ENCODE results near the gene STARD9.
A peak's percentile ranks its signal among the peaks of the same experiment; 100 is the strongest.

STARD9 gene

DNA sequence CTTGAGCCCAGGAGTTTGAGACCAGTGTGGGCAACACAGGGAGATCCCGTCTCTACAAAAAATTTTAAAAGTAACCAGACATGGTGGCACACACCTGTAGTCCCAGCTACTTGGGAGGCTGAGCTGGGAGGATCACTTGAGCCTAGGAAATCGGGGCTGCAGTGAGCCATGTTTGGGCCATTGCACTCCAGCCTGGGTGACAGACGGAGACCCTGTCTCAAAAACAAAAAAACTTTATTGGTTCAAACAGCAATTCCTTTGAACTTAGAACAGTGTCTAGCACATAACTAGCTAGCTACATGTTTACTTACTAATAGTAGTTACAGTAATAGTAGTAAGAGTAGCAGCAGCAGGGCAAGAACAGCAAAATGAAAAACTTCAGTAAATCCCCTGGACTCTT is 16.7 kb upstream of the STARD9 start:
- Histone ChIP-seq H3K27ac (no peak overlapping the region), H3K4me1 (no peaks in the 10 kb centered on the region), H3K36me3 (peaks cover 90% of the 10 kb centered on the region), H3K27me3 (no peaks in the 10 kb centered on the region), H3K9me3 (no peaks in the 10 kb centered on the region; the same call in 1 of the 2 replicates), H3K4me2 (no peak overlapping the region), H3K9ac (no peak overlapping the region), H4K20me1 (peaks cover 30% of the 10 kb centered on the region), H3K4me3 (no peak overlapping the region)
- TF ChIP-seq Cebpa-rat (IDR thresholded peaks at IDR 0.05) = no peak

DNA sequence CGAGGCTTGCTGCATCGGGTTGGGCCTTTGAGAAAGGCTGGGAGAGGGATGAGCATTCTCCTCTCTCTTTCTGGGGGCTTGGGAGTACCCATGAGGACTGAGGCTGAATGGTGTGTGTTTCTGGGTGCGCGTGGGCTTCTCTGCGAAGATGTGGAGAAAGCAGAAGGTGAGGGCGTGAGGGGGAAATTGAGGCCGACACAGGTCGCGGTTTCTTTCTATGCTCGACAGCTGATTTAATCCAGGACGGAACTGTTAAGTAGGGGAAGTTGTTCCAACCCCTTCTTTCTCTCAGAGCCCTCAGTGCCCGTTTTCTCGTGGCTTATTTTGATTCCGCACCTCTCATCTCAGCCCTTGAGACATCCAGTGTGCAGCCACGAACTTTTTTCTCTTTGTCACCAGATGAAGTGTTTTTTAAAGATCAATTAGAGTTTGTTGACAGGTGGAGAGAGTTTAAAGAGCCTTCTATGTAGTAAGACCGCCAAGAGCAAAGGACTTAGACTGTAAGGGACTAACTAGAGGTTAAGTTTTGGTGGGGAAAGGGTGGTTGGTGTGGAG is 711 bp downstream of the STARD9 start:
- no peaks in the 10 kb centered on the region for H3K27me3 ChIP-seq
- H3K4me2 ChIP-seq = peak overlapping the region; percentile 94
- peak overlapping the region; percentile 75 for H3K27ac ChIP-seq
- peak overlapping the region; percentile 85 for H3K9ac ChIP-seq
- H3K4me3 ChIP-seq = peak overlapping the region; percentile 88
- no peaks in the 10 kb centered on the region for H3K36me3 ChIP-seq
- H3K9me3 ChIP-seq = no peaks in the 10 kb centered on the region
- peaks cover 18% of the 10 kb centered on the region; the same call in 1 of the 2 replicates for H4K20me1 ChIP-seq
- TF ChIP-seq Cebpa-rat (IDR thresholded peaks at IDR 0.05) = no peak
- H3K4me1 ChIP-seq = peaks cover 57% of the 10 kb centered on the region

DNA sequence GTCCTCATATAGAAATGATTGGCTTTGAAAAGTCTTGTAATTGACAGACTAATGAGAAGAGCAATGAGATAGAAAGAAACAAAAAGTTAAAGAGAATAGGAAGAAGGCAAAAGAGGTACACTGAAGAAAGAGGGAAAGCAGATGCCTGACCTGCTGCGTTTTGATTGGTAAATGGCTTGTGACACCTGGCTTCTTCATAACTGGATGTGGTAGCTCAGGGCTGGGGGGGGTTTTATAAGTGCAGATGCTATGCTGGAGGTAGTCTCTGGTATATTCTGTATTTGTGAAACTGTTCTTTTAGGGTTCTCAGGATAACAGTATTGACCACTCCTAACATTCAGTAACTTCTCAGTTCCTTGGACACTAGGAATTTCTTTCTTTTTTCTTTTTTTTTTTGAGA is 1.4 kb downstream of the STARD9 start:
- Histone ChIP-seq H4K20me1 (peaks cover 18% of the 10 kb centered on the region; the same call in 1 of the 2 replicates), H3K9ac (peak overlapping the region; percentile 85), H3K4me1 (peaks cover 61% of the 10 kb centered on the region), H3K27ac (no peak overlapping the region), H3K36me3 (no peaks in the 10 kb centered on the region), H3K9me3 (no peaks in the 10 kb centered on the region), H3K4me2 (peak overlapping the region; percentile 94), H3K27me3 (no peaks in the 10 kb centered on the region), H3K4me3 (peak overlapping the region; percentile 88)
- no peak for TF ChIP-seq Cebpa-rat (IDR thresholded peaks at IDR 0.05)

DNA sequence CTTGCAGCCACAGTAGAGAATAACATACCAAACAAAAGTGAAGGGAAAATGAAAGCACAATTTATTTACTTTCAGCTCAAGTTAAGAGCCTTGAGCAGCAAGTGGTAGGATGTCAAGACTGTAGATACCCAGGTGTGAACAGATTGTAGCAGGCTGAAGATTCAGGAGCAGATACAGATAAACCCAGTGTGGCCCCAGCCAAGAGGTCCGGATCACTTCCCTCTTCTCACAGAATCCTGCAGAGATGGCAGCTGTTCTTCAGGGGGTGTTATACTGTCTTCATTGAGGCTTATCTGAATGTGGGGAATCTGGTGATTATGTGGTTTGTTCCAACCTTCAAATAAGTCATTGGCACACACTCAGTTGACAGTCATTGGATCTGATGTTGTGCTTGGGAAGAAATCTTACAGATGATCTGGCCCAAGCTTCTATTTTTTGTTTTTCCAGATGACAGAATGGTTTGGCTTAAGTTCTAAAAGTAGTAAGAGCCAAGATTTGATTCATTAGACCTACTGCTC is 2.2 kb downstream of the STARD9 start:
- no peak for TF ChIP-seq Cebpa-rat (IDR thresholded peaks at IDR 0.05)
- Histone ChIP-seq H3K4me2 (peak overlapping the region; percentile 94), H4K20me1 (peaks cover 18% of the 10 kb centered on the region; the same call in 1 of the 2 replicates), H3K4me3 (no peak overlapping the region), H3K9me3 (no peaks in the 10 kb centered on the region), H3K9ac (no peak overlapping the region), H3K27me3 (no peaks in the 10 kb centered on the region), H3K27ac (no peak overlapping the region), H3K4me1 (peaks cover 69% of the 10 kb centered on the region), H3K36me3 (no peaks in the 10 kb centered on the region)

DNA sequence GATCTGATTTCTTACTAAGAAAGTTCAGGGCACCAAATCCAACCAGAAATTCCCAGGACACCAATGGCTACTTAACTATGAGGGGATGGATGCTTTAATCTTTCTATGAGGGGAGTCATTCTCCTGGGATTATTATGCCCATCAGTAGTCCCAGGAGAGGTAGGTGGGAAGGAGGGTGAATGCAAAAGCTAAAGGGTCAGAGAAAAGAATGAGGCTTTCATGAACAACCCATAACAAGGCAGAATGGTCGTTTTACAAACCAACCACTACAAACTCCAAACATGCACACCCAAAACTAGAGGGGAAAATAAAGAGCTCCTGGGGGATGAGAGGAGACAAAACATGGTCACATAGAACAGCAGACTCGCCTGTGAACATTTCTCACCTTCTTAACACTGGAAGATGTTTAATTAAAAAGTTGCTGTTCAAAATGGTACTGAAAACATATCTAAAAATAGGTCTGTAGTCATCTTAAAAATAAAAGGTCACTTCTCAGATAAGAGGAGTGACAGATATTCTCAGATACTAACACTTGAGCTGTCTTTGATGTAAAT is 3.7 kb downstream of the STARD9 start:
- H3K27ac ChIP-seq = no peak overlapping the region
- no peaks in the 10 kb centered on the region for H3K9me3 ChIP-seq
- no peaks in the 10 kb centered on the region for H3K27me3 ChIP-seq
- H3K36me3 ChIP-seq = no peaks in the 10 kb centered on the region
- TF ChIP-seq Cebpa-rat (IDR thresholded peaks at IDR 0.05) = no peak
- 0 out of 2 replicates have a peak overlapping the region, but pooled peaks have one; percentile 3 for H3K4me2 ChIP-seq
- H3K9ac ChIP-seq = no peak overlapping the region
- H4K20me1 ChIP-seq = peaks cover 18% of the 10 kb centered on the region; the same call in 1 of the 2 replicates
- peaks cover 84% of the 10 kb centered on the region for H3K4me1 ChIP-seq
- no peak overlapping the region for H3K4me3 ChIP-seq

DNA sequence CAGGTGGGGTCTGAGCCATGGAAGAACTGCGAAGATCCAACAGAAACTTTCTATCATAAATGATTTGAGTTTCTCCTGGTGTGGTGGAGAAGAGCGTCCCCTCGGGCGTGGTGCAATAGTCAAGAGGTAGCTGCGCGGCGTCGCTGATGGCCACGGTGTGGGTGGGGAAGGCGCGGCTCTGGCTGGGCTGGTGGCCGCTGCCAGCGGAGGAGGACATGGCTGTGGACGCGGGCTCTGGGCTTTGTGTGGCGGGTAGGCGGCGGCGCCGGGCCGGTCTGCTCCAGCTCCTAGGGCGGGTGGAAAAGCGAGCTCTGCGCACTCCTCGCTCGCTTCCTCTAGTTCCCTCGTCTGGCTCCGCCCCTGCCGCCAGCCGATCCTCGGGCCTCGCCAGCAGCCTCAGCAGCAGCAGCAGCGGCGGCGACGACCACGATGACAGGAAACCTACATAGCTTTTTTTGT is 5.9 kb downstream of the STARD9 start:
- Histone ChIP-seq H3K27ac (0 out of 2 replicates have a peak overlapping the region, but pooled peaks have one; percentile 10), H3K9ac (peak overlapping the region; percentile 63)

DNA sequence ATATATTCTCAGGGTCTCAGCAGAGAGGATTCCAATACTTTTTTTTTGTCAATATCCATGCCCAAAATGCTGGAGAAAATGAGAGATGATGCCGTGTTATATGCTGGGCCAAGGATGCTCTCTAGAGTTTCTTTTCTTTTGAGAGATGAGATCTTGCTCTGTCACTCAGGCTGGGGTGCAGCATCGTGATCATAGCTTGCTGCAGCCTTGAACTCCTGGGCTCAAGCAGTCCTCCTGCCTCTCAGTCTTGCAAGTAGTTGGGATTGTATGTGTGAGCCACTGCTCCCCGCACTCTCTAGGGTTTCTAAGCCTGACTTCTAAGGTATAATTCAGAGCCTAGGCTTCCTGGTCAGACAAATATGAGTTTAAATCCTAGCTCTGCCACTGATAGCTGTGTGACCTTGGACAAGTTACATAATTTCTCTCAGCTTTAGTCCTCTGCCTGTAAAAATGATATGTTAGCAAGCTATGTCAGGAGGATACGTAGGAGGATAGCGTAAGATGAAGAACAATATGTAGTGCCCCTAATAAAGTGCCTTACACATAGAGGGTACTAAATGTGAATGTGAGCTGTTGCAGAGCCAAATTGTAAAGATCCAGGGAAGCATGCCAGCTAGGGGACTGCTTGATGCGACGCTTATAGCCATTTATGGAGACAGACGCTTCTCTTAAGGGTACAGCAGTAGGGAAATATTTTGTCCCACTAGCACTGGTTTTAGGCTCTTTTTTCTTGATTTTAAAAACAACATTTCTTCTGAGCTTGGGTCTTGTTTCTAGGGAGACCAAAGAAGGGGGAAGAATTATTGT is 7.4 kb downstream of the STARD9 start:
- Histone ChIP-seq H3K36me3 (peaks cover 18% of the 10 kb centered on the region), H3K4me2 (peak overlapping the region; percentile 81; the same call in 1 of the 2 replicates), H3K4me1 (peaks cover 65% of the 10 kb centered on the region), H4K20me1 (peaks cover 14% of the 10 kb centered on the region; the same call in 1 of the 2 replicates), H3K4me3 (no peak overlapping the region), H3K27me3 (no peaks in the 10 kb centered on the region), H3K27ac (no peak overlapping the region), H3K9me3 (no peaks in the 10 kb centered on the region), H3K9ac (no peak overlapping the region)
- no peak for TF ChIP-seq Cebpa-rat (IDR thresholded peaks at IDR 0.05)

More for the DNA sequence above, 5.9 kb downstream of the STARD9 start:
- no peak for TF ChIP-seq Cebpa-rat (IDR thresholded peaks at IDR 0.05)
- Histone ChIP-seq H4K20me1 (peaks cover 18% of the 10 kb centered on the region; the same call in 1 of the 2 replicates), H3K4me2 (peak overlapping the region; percentile 81), H3K4me3 (peak overlapping the region; percentile 64), H3K4me1 (peaks cover 79% of the 10 kb centered on the region), H3K27me3 (no peaks in the 10 kb centered on the region), H3K9me3 (no peaks in the 10 kb centered on the region), H3K36me3 (peaks cover 12% of the 10 kb centered on the region)

DNA sequence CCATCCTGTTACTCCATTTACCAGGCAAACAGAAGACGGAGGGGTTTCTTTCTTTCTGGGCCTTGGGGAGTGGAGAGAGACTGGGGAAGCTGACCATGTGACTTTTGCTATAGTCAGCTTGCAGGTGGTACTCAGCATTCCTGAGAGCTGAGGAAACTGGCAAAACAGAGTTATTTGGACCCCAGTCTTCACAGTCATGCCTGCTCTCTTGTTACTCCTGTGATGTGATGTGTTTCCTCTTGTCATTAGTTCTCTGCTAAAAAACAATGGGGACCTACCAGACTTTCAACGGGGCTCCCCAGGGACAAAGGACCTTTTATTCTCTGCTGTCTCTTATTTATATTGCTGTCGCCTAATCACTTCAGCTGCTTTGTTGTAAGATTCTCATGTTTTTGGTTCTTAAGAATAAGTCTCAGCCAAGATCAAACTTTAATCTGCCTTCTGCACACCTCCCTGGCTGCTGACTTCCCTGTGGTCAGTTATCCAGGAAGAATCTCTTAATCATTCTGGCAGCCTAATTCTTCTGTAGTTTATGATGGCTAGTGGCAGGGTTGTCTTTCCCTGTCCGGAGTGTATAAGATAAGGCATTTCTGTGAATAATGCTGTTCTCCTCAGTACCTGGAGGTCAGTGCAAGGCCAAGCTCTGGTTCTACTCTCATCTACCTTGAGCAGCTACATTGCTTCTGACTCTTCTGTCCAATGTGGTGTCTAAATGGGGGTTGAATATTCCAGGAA is 8.8 kb downstream of the STARD9 start:
- peak overlapping the region; percentile 71 for H3K4me2 ChIP-seq
- H4K20me1 ChIP-seq = 0 out of 2 replicates have a peak, but pooled peaks cover 8% of the 10 kb centered on the region
- peaks cover 19% of the 10 kb centered on the region for H3K36me3 ChIP-seq
- H3K4me3 ChIP-seq = no peak overlapping the region
- H3K9me3 ChIP-seq = no peaks in the 10 kb centered on the region
- H3K9ac ChIP-seq = peak overlapping the region; percentile 35; the same call in 1 of the 2 replicates
- H3K4me1 ChIP-seq = peaks cover 65% of the 10 kb centered on the region
- no peak for TF ChIP-seq Cebpa-rat (IDR thresholded peaks at IDR 0.05)
- H3K27me3 ChIP-seq = no peaks in the 10 kb centered on the region
- H3K27ac ChIP-seq = no peak overlapping the region

DNA sequence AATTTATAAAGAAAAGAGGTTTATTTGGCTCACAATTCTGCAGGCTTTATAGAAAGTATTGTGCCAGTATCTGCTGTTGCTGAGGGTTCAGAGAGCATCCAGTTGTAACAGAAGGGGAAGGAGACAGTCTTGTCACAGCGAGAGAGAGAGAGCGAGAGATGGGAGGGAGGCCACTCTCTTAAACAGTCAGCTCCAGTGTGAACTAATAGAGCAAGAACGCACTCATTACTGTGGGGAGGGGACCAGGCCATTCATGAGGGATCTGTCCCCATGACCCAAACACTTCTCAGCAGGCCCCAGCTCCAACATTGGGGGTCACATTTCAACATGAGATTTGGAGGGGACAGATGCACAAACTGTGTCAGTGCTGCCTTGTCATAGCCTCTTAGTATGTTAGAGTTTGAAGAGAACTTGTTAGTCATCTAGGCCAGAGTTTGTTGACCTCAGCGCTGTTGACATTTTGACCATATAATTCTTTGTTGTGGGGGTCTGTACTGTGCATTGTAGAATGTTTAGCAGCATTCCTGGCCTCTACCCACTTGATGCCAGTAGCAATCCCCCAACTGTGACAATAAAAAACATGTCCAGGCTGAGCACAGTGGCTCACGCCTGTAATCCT is 15.3 kb downstream of the STARD9 start:
- Histone ChIP-seq H3K27ac (no peak overlapping the region), H3K4me1 (peaks cover 15% of the 10 kb centered on the region), H3K4me2 (no peak overlapping the region), H4K20me1 (no peaks in the 10 kb centered on the region), H3K9me3 (no peaks in the 10 kb centered on the region), H3K9ac (no peak overlapping the region), H3K27me3 (no peaks in the 10 kb centered on the region), H3K4me3 (no peak overlapping the region), H3K36me3 (peaks cover 66% of the 10 kb centered on the region)
- TF ChIP-seq Cebpa-rat (IDR thresholded peaks at IDR 0.05) = no peak
